Mesendoderm (in vitro differentiated cells): ENCODE results near the gene SECISBP2L.

ENCODE experiments used
- DNase-seq: peaks from one replicate; pipeline ENCODE4 v3.0.0; 2013
- H2AK5ac ChIP-seq: 2 replicates; pipeline ENCODE4 v1.6.1; 2013; ENCODE audit warnings: low read length, inconsistent platforms
- H2BK120ac ChIP-seq: 2 replicates; pipeline ENCODE4 v1.6.1; 2013; ENCODE audit warnings: low read depth, mild to moderate bottlenecking, low read length, moderate library complexity, mixed read lengths
- H2BK15ac ChIP-seq: replicated peaks from 2 replicates; pipeline ENCODE4 v1.6.1; 2013; ENCODE audit warnings: low read depth, mild to moderate bottlenecking, moderate library complexity
- H2BK5ac ChIP-seq: 2 replicates; pipeline ENCODE4 v1.6.1; 2013; ENCODE audit warnings: low read length, inconsistent platforms
- H3K18ac ChIP-seq: 2 replicates; pipeline ENCODE4 v1.6.1; 2013; ENCODE audit warnings: mild to moderate bottlenecking, low read length, mixed read lengths
- H3K23ac ChIP-seq: one replicate; pipeline ENCODE4 v1.6.1; 2013; ENCODE audit warnings: low read length
- H3K27ac ChIP-seq: 2 replicates; pipeline ENCODE4 v1.5.1; 2013; ENCODE audit warnings: low read depth, mild to moderate bottlenecking, inconsistent platforms, low read length, moderate library complexity
- H3K27me3 ChIP-seq: 2 replicates; pipeline ENCODE4 v1.6.1; 2013; ENCODE audit warnings: low read length, control low read depth, mild to moderate bottlenecking, inconsistent platforms; ENCODE audit not compliant: insufficient read depth, poor library complexity
- H3K36me3 ChIP-seq: 2 replicates; pipeline ENCODE4 v1.6.1; 2013; ENCODE audit warnings: low read length, inconsistent platforms; ENCODE audit not compliant: control insufficient read depth, insufficient read depth
- H3K4ac ChIP-seq: one replicate; pipeline ENCODE4 v1.6.1; 2013; ENCODE audit warnings: low read depth, mild to moderate bottlenecking, low read length, moderate library complexity
- H3K4me1 ChIP-seq: 2 replicates; pipeline ENCODE4 v1.6.1; 2013; ENCODE audit warnings: low read depth, low read length, inconsistent platforms; ENCODE audit not compliant: control insufficient read depth
- H3K4me2 ChIP-seq: 2 replicates; pipeline ENCODE4 v1.6.1; 2013; ENCODE audit warnings: low read length
- H3K4me3 ChIP-seq: 2 replicates; pipeline ENCODE4 v1.5.1; 2013; ENCODE audit warnings: mild to moderate bottlenecking, low read length
- H3K56ac ChIP-seq: one replicate; pipeline ENCODE4 v1.6.1; 2013; ENCODE audit warnings: low read length
- H3K79me1 ChIP-seq: 2 replicates; pipeline ENCODE4 v1.6.1; 2013; ENCODE audit warnings: low read length, inconsistent platforms
- H3K79me2 ChIP-seq: 2 replicates; pipeline ENCODE4 v1.6.1; 2013; ENCODE audit warnings: mild to moderate bottlenecking, low read length; ENCODE audit not compliant: control insufficient read depth, insufficient read depth
- H3K9ac ChIP-seq: 2 replicates; pipeline ENCODE4 v1.6.1; 2013; ENCODE audit warnings: low read length, inconsistent platforms
- H4K5ac ChIP-seq: one replicate; pipeline ENCODE4 v1.6.1; 2013; ENCODE audit warnings: low read length
- H4K8ac ChIP-seq: one replicate; pipeline ENCODE4 v1.6.1; 2013; ENCODE audit warnings: low read depth, mild to moderate bottlenecking, control low read depth, low read length, moderate library complexity
- WGBS: extraction: QIAGEN DNeasy Blood & Tissue Kit; methylation state at CpG from one replicate; pipeline ENCODE4 v1.1.7; 2013; ENCODE audit warnings: low lambda C conversion rate, missing lambda C conversion rate; ENCODE audit not compliant: insufficient coverage; ENCODE audit errors: extremely low coverage; 5-methylcytosine and 5-hydroxymethylcytosine counted together

The SECISBP2L gene

GRCh38 chr15:48978638-48979037 lies 67.6 kb downstream of the SECISBP2L start:
- Histone ChIP-seq H3K4me2 (no peak overlapping the region), H4K8ac (no peak overlapping the region), H2AK5ac (no peak overlapping the region), H3K9ac (no peak overlapping the region), H2BK15ac (no peak overlapping the region), H3K4ac (no peak overlapping the region), H2BK5ac (no peak overlapping the region), H3K4me3 (no peak overlapping the region), H3K79me1 (no peaks in the 10 kb centered on the region), H3K23ac (no peak overlapping the region), H3K79me2 (no peaks in the 10 kb centered on the region), H3K56ac (no peak overlapping the region), H3K18ac (no peak overlapping the region), H3K36me3 (no peaks in the 10 kb centered on the region), H3K4me1 (peaks cover 5% of the 10 kb centered on the region), H2BK120ac (no peak overlapping the region), H3K27me3 (no peaks in the 10 kb centered on the region), H4K5ac (no peak overlapping the region), H3K27ac (no peak overlapping the region)
- DNase-seq, result no peak
- no CpG with 5 or more reads among the region's 2 CpGs for WGBS

- H3K4me3 ChIP-seq, result no peak overlapping the region
- no peak overlapping the region for H2BK15ac ChIP-seq
- no peak overlapping the region for H2BK5ac ChIP-seq
- H3K36me3 ChIP-seq, result no peaks in the 10 kb centered on the region
- no peak overlapping the region for H2BK120ac ChIP-seq
- peaks cover 5% of the 10 kb centered on the region for H3K4me1 ChIP-seq
- H2AK5ac ChIP-seq, result no peak overlapping the region
- H3K27me3 ChIP-seq, result no peaks in the 10 kb centered on the region
- H3K23ac ChIP-seq, result no peak overlapping the region
- no peaks in the 10 kb centered on the region for H3K79me2 ChIP-seq
- peak overlapping the region; percentile 81 for H3K18ac ChIP-seq
- peak overlapping the region; percentile 91 for H3K4me2 ChIP-seq
- no peak for DNase-seq
- peak overlapping the region; percentile 89 for H3K56ac ChIP-seq
- H3K79me1 ChIP-seq, result no peaks in the 10 kb centered on the region
- no CpG with 5 or more reads among the region's 17 CpGs for WGBS
- no peak overlapping the region for H3K27ac ChIP-seq
- H4K8ac ChIP-seq, result no peak overlapping the region
- peak overlapping the region; percentile 68 for H4K5ac ChIP-seq
- peak overlapping the region; percentile 84 for H3K9ac ChIP-seq
- H3K4ac ChIP-seq, result no peak overlapping the region
Observed at GRCh38 chr15:48976444-48977088, 69.7 kb downstream of the SECISBP2L start.

GRCh38 chr15:48975472-48976419 lies 70.5 kb downstream of the SECISBP2L start:
- Histone ChIP-seq H3K27me3 (no peaks in the 10 kb centered on the region), H3K56ac (peak overlapping the region; percentile 89), H2BK15ac (no peak overlapping the region), H2BK120ac (no peak overlapping the region), H2AK5ac (no peak overlapping the region), H3K4me1 (peaks cover 5% of the 10 kb centered on the region), H3K18ac (peak overlapping the region; percentile 81), H4K8ac (no peak overlapping the region), H3K4me2 (peak overlapping the region; percentile 91), H3K23ac (no peak overlapping the region), H3K79me2 (no peaks in the 10 kb centered on the region), H3K79me1 (no peaks in the 10 kb centered on the region), H4K5ac (peak overlapping the region; percentile 68), H3K36me3 (no peaks in the 10 kb centered on the region), H3K4ac (no peak overlapping the region), H3K4me3 (peak overlapping the region; percentile 51), H2BK5ac (no peak overlapping the region), H3K9ac (peak overlapping the region; percentile 84), H3K27ac (peak overlapping the region; percentile 70)
- DNase-seq, result peak; percentile 92
- no CpG with 5 or more reads among the region's 53 CpGs for WGBS

- Histone ChIP-seq H3K27ac (no peak overlapping the region), H2AK5ac (no peak overlapping the region), H3K9ac (no peak overlapping the region), H3K23ac (no peak overlapping the region), H3K56ac (no peak overlapping the region), H4K5ac (no peak overlapping the region), H3K18ac (no peak overlapping the region), H2BK120ac (no peak overlapping the region), H3K4ac (no peak overlapping the region), H3K79me1 (no peaks in the 10 kb centered on the region), H3K4me3 (no peak overlapping the region), H3K79me2 (no peaks in the 10 kb centered on the region), H4K8ac (no peak overlapping the region), H2BK15ac (no peak overlapping the region), H3K27me3 (no peaks in the 10 kb centered on the region), H2BK5ac (no peak overlapping the region), H3K4me1 (peaks cover 5% of the 10 kb centered on the region), H3K36me3 (no peaks in the 10 kb centered on the region), H3K4me2 (no peak overlapping the region)
- no CpG with 5 or more reads among the region's 2 CpGs for WGBS
- peak; percentile 72 for DNase-seq
Observed at GRCh38 chr15:48974882-48975281, 71.4 kb downstream of the SECISBP2L start.

- Histone ChIP-seq H3K4me1 (peaks cover 5% of the 10 kb centered on the region), H4K8ac (no peak overlapping the region), H2BK5ac (no peak overlapping the region), H3K4ac (no peak overlapping the region), H3K56ac (no peak overlapping the region), H3K4me2 (no peak overlapping the region), H3K27ac (no peak overlapping the region), H3K36me3 (no peaks in the 10 kb centered on the region), H3K79me1 (no peaks in the 10 kb centered on the region), H3K23ac (no peak overlapping the region), H2BK120ac (no peak overlapping the region), H3K9ac (no peak overlapping the region), H2AK5ac (no peak overlapping the region), H3K27me3 (no peaks in the 10 kb centered on the region), H2BK15ac (no peak overlapping the region), H4K5ac (no peak overlapping the region), H3K18ac (no peak overlapping the region), H3K79me2 (no peaks in the 10 kb centered on the region), H3K4me3 (no peak overlapping the region)
- no CpG with 5 or more reads among the region's 35 CpGs for WGBS
- DNase-seq, result no peak
Observed at GRCh38 chr15:48972750-48973503, 73.3 kb downstream of the SECISBP2L start.
